Liver (tissue), 9 donors: ENCODE measurements around the gene CCNB3. TPM values are rescaled to one million over a fixed set of nuclear protein-coding genes. Genes with fewer than 3 reads are reported as not detected.

Source experiments
- DNase-seq: peaks from one replicate; pipeline ENCODE4 v3.0.0-alpha.2; 2017; ENCODE audit warnings: low spot score
- H3K27ac ChIP-seq, 2 donors: one replicate each; pipeline ENCODE4 v1.7.0; 2013; ENCODE audit warnings: inconsistent platforms in 2 of 2, low read length in 2 of 2, control low read depth in 1 of 2, low read depth in 1 of 2, mild to moderate bottlenecking in 1 of 2
- H3K27me3 ChIP-seq, 4 donors: one replicate each; pipeline versions ENCODE4 v1.6.1 to v1.7.0; 2013; ENCODE audit warnings: low read length in 3 of 4, inconsistent platforms in 1 of 4, mild to moderate bottlenecking in 1 of 4, moderate library complexity in 1 of 4; ENCODE audit not compliant: control insufficient read depth in 4 of 4, insufficient read depth in 4 of 4
- H3K36me3 ChIP-seq, 4 donors: one replicate each; pipeline versions ENCODE4 v1.6.1 to v1.7.0; 2013; ENCODE audit warnings: low read length in 3 of 4, mild to moderate bottlenecking in 3 of 4, low read depth in 1 of 4, moderate library complexity in 1 of 4; ENCODE audit not compliant: control insufficient read depth in 4 of 4, insufficient read depth in 3 of 4
- H3K4me1 ChIP-seq, 4 donors: one replicate each; pipeline versions ENCODE4 v1.6.1 to v1.7.0; 2013; ENCODE audit warnings: low read length in 3 of 4, mild to moderate bottlenecking in 3 of 4, moderate library complexity in 1 of 4; ENCODE audit not compliant: control insufficient read depth in 4 of 4, insufficient read depth in 4 of 4
- H3K4me3 ChIP-seq, 3 donors: one replicate each; pipeline versions ENCODE4 v1.6.1 to v1.7.0; 2013; ENCODE audit warnings: low read length in 3 of 3, control low read depth in 1 of 3, low read depth in 1 of 3, mild to moderate bottlenecking in 1 of 3
- H3K9ac ChIP-seq, 2 donors: one replicate each; pipeline ENCODE4 v1.7.0; 2013; ENCODE audit warnings: low read length in 2 of 2, mild to moderate bottlenecking in 2 of 2, moderate library complexity in 2 of 2, control low read depth in 1 of 2, low read depth in 1 of 2
- H3K9me3 ChIP-seq, 4 donors: one replicate each; pipeline versions ENCODE4 v1.6.1 to v1.7.0; 2013; ENCODE audit warnings: low read length in 3 of 4; ENCODE audit not compliant: control insufficient read depth in 4 of 4
- EGR1 ChIP-seq, 2 donors: IDR thresholded peaks; 2 replicates each; pipeline ENCODE4 v1.6.1; 2016 to 2018; ENCODE audit warnings: antibody characterized with exemption in 2 of 2, low read depth in 2 of 2
- FOXA1 ChIP-seq: IDR thresholded peaks from 2 replicates; pipeline ENCODE4 v1.6.1; 2016; ENCODE audit warnings: antibody characterized with exemption
- FOXA2 ChIP-seq: IDR thresholded peaks from 2 replicates; pipeline ENCODE4 v1.6.1; 2016; ENCODE audit warnings: antibody characterized with exemption
- GABPA ChIP-seq, 2 donors: IDR thresholded peaks in 1 of 2; conservative IDR thresholded peaks in 1 of 2; 2 replicates each; pipeline ENCODE4 v1.6.1; 2016; ENCODE audit warnings: antibody characterized with exemption in 2 of 2, mild to moderate bottlenecking in 1 of 2, moderate library complexity in 1 of 2
- HNF4A ChIP-seq, 2 donors: conservative IDR thresholded peaks; 2 replicates each; pipeline ENCODE4 v1.6.1; 2016; ENCODE audit warnings: antibody characterized with exemption in 2 of 2, mild to moderate bottlenecking in 2 of 2
- HNF4G ChIP-seq: IDR thresholded peaks from 2 replicates; pipeline ENCODE4 v1.6.1; 2016; ENCODE audit warnings: antibody characterized with exemption
- JUND ChIP-seq, 2 donors: IDR thresholded peaks; 2 replicates each; pipeline ENCODE4 v1.6.1; 2016; ENCODE audit warnings: antibody characterized with exemption in 2 of 2
- NR2F2 ChIP-seq: IDR thresholded peaks from 2 replicates; pipeline ENCODE4 v1.6.1; 2016; ENCODE audit warnings: antibody characterized with exemption
- RAD21 ChIP-seq, 2 donors: IDR thresholded peaks; 2 replicates each; pipeline ENCODE4 v1.6.1; 2016; ENCODE audit warnings: antibody characterized with exemption in 2 of 2, mild to moderate bottlenecking in 2 of 2
- RXRA ChIP-seq, 2 donors: IDR thresholded peaks; 2 replicates each; pipeline ENCODE4 v1.6.1; 2017 to 2018; ENCODE audit warnings: antibody characterized with exemption in 2 of 2, mild to moderate bottlenecking in 1 of 2
- SP1 ChIP-seq: IDR thresholded peaks from 2 replicates; pipeline ENCODE4 v1.6.1; 2018; ENCODE audit warnings: antibody characterized with exemption, mild to moderate bottlenecking
- TAF1 ChIP-seq: conservative IDR thresholded peaks from 2 replicates; pipeline ENCODE4 v1.6.1; 2016; ENCODE audit warnings: antibody characterized with exemption, mild to moderate bottlenecking
- WGBS: extraction: QIAGEN DNeasy Blood & Tissue Kit; methylation state at CpG from one replicate; pipeline ENCODE4 v1.1.7; 2013; 5-methylcytosine and 5-hydroxymethylcytosine counted together
- polyA plus RNA-seq, 2 donors: library from polyadenylated mRNA; stranded (reverse) in 1 of 2; unstranded in 1 of 2; fragments of 200-250 nt in 1 of 2; fragments of >200 nt in 1 of 2; fragmentation: Nextera tagmentation in 1 of 2; extraction: Ambion mirVana in 1 of 2; gene quantifications; one replicate each; pipeline versions ENCODE4 v1.2.1 to v1.2.3, GENCODE V29; 2013 to 2015
- total RNA-seq, 2 donors: library from RNA; depleted of rRNA; stranded (reverse); fragments of >200 nt; gene quantifications; one replicate each; pipeline ENCODE4 v1.2.3, GENCODE V29; 2014
- TF ChIP-seq, protein P1 (sequence below): IDR thresholded peaks from 2 replicates; pipeline ENCODE4 v1.6.1; 2016; ENCODE audit warnings: antibody characterized with exemption
- TF ChIP-seq, protein P2 (sequence below): IDR thresholded peaks from 2 replicates; pipeline ENCODE4 v1.6.1; 2016; ENCODE audit warnings: antibody characterized with exemption
- TF ChIP-seq, protein P3 (sequence below): IDR thresholded peaks from 2 replicates; pipeline ENCODE4 v1.6.1; 2016; ENCODE audit warnings: antibody characterized with exemption, mild to moderate bottlenecking
- TF ChIP-seq, protein P4 (sequence below): fragments of 150-350 bp; IDR thresholded peaks from 2 replicates; pipeline ENCODE4 v1.5.1; 2017; ENCODE audit warnings: improper control_type of control experiment, low read depth, low read length; ENCODE audit not compliant: missing input control
- donor health status: healthy.
- donor health status: healthy.
- donor health status: healthy.
- donor health status: healthy.
- donor health status: healthy.

CCNB3 gene
- total and polyA plus RNA-seq, 4 donors, result 0.42 to 5.9 (median 0.49) TPM

DNA sequence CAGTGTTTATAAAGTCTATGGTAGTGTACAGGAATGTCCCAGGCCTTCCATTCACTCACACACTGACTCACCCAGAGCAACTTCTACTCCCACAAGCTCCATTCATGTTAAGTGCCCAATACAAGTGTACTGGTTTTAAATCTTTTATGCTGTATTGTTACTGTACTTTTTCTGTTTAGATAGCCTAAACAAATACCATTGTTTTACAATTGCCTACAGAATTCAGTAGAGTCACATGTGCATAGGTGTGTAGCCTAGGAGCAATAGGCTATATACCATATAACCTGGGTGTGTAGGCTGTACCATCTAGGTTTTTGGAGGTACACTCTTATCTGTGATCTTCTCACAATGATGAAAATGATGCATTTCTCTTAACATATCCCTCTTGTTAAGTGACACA is 139.4 kb downstream of the CCNB3 start:
- H3K9me3 ChIP-seq, result no peaks in the 10 kb centered on the region
- no peak overlapping the region for H3K4me3 ChIP-seq
- no peaks in the 10 kb centered on the region for H3K4me1 ChIP-seq
- no peaks in the 10 kb centered on the region for H3K27me3 ChIP-seq
- DNase-seq, result no peak
- H3K27ac ChIP-seq, result no peak overlapping the region
- H3K9ac ChIP-seq, result no peak overlapping the region
- TF ChIP-seq RAD21 (IDR thresholded peaks at IDR 0.05) (no peak), FOXA2 (no peak), GABPA (IDR thresholded peaks at IDR 0.05 in 1 of 2, conservative IDR thresholded peaks at IDR 0.05 in 1 of 2) (no peak), HNF4A (conservative IDR thresholded peaks at IDR 0.05) (no peak), HNF4G (no peak), SP1 (no peak), EGR1 (IDR thresholded peaks at IDR 0.05; ENCODE audit: low read depth in 2 of 2) (no peak)
- TF ChIP-seq, protein P1, sequence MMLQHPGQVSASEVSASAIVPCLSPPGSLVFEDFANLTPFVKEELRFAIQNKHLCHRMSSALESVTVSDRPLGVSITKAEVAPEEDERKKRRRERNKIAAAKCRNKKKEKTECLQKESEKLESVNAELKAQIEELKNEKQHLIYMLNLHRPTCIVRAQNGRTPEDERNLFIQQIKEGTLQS, result no peak
- TF ChIP-seq, protein P2, sequence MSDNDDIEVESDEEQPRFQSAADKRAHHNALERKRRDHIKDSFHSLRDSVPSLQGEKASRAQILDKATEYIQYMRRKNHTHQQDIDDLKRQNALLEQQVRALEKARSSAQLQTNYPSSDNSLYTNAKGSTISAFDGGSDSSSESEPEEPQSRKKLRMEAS, result no peak
- H3K36me3 ChIP-seq, result no peaks in the 10 kb centered on the region

DNA sequence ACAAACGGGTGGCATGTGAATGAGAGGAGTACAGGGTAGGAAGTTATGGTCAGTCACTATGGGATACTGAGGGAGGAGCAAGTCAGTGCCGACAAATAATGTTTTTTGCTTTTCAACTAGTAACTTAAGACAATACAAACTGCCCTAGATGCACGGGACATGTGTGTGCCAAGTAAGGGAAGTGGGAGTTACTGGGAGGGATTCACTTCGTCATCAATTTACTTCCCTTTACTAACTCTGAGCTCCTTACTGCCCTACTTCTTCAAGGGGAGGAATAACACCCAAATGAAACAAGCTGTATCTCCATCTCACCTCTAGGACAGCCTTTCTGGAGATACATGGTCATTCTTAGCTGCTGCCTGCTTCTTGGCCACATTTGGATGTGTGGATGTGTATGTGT is 168.4 kb downstream of the CCNB3 start:
- no peaks in the 10 kb centered on the region for H3K36me3 ChIP-seq
- H3K27ac ChIP-seq, result no peak overlapping the region
- WGBS, result 79% methylated on average over 4 of the region's 4 CpGs
- H3K9ac ChIP-seq, result no peak overlapping the region
- H3K4me3 ChIP-seq, result no peak overlapping the region
- no peak for TF ChIP-seq EGR1 (IDR thresholded peaks at IDR 0.05; ENCODE audit: low read depth in 2 of 2)
- TF ChIP-seq JUND (IDR thresholded peaks at IDR 0.05), result no peak
- TF ChIP-seq, protein P1, result no peak
- no peak for TF ChIP-seq RAD21 (IDR thresholded peaks at IDR 0.05)
- no peak for TF ChIP-seq FOXA1
- no peak for TF ChIP-seq NR2F2
- TF ChIP-seq, protein P3, sequence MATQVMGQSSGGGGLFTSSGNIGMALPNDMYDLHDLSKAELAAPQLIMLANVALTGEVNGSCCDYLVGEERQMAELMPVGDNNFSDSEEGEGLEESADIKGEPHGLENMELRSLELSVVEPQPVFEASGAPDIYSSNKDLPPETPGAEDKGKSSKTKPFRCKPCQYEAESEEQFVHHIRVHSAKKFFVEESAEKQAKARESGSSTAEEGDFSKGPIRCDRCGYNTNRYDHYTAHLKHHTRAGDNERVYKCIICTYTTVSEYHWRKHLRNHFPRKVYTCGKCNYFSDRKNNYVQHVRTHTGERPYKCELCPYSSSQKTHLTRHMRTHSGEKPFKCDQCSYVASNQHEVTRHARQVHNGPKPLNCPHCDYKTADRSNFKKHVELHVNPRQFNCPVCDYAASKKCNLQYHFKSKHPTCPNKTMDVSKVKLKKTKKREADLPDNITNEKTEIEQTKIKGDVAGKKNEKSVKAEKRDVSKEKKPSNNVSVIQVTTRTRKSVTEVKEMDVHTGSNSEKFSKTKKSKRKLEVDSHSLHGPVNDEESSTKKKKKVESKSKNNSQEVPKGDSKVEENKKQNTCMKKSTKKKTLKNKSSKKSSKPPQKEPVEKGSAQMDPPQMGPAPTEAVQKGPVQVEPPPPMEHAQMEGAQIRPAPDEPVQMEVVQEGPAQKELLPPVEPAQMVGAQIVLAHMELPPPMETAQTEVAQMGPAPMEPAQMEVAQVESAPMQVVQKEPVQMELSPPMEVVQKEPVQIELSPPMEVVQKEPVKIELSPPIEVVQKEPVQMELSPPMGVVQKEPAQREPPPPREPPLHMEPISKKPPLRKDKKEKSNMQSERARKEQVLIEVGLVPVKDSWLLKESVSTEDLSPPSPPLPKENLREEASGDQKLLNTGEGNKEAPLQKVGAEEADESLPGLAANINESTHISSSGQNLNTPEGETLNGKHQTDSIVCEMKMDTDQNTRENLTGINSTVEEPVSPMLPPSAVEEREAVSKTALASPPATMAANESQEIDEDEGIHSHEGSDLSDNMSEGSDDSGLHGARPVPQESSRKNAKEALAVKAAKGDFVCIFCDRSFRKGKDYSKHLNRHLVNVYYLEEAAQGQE, result no peak
- TF ChIP-seq, protein P2, result no peak
- TF ChIP-seq GABPA (IDR thresholded peaks at IDR 0.05 in 1 of 2, conservative IDR thresholded peaks at IDR 0.05 in 1 of 2), result no peak
- no peak for TF ChIP-seq RXRA (IDR thresholded peaks at IDR 0.05)
- TF ChIP-seq, protein P4, sequence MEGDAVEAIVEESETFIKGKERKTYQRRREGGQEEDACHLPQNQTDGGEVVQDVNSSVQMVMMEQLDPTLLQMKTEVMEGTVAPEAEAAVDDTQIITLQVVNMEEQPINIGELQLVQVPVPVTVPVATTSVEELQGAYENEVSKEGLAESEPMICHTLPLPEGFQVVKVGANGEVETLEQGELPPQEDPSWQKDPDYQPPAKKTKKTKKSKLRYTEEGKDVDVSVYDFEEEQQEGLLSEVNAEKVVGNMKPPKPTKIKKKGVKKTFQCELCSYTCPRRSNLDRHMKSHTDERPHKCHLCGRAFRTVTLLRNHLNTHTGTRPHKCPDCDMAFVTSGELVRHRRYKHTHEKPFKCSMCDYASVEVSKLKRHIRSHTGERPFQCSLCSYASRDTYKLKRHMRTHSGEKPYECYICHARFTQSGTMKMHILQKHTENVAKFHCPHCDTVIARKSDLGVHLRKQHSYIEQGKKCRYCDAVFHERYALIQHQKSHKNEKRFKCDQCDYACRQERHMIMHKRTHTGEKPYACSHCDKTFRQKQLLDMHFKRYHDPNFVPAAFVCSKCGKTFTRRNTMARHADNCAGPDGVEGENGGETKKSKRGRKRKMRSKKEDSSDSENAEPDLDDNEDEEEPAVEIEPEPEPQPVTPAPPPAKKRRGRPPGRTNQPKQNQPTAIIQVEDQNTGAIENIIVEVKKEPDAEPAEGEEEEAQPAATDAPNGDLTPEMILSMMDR, result no peak
- no peak for TF ChIP-seq TAF1
- H3K4me1 ChIP-seq, result no peaks in the 10 kb centered on the region
- H3K9me3 ChIP-seq, result no peaks in the 10 kb centered on the region
- no peak for DNase-seq
- peaks cover 0 to 2% (median 0%) of the 10 kb centered on the region in 4 donors for H3K27me3 ChIP-seq
